ENCODE results near the gene RUFY1.
"Not testable (repeated sequence)": the region's sequence is repeated elsewhere in the genome, so short reads cannot be mapped to it uniquely, and the experiment has no call there.

DNA sequence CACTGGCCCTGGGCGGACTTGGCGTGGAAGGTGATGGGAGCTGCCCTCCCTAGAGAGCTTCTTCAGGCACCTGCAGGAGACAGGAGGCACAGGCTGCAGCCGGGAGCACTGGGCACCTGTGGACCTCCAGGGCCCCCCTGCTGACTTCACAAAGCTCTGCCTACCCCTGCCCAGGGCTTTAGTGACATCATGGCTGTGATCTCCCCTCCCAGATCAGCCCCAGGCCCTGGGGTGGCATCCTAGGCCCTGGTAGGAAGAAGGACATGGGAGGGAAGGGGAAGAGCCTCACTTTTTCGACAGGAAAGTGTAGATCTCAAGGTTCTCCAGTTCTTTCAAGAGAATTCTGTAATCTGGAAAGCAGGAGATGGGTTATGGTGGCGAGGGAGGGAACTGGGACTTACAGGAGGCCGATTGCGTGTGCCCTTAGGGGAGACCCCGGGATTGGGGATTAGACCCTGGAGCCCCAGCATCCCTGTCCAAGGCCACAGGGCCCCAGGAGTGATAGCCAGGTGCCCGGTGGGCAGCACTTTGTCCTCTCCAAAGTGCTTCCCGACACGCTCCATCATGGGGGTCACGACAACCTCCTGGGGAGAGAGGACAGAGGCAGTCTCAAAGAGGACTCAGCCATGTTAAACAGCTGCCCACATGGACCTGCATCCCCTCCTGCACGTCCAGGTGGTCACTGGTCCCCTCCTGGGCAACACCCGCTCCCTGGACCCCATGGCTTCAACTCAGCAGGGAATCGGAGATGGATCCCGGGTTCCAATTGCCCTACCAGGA, 93.0 kb downstream of the RUFY1 start:
- TF ChIP-seq, protein P1, sequence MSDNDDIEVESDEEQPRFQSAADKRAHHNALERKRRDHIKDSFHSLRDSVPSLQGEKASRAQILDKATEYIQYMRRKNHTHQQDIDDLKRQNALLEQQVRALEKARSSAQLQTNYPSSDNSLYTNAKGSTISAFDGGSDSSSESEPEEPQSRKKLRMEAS (CRISPR knock-in tag; IDR thresholded peaks at IDR 0.05) = not testable (repeated sequence)
- TF ChIP-seq, protein P2, sequence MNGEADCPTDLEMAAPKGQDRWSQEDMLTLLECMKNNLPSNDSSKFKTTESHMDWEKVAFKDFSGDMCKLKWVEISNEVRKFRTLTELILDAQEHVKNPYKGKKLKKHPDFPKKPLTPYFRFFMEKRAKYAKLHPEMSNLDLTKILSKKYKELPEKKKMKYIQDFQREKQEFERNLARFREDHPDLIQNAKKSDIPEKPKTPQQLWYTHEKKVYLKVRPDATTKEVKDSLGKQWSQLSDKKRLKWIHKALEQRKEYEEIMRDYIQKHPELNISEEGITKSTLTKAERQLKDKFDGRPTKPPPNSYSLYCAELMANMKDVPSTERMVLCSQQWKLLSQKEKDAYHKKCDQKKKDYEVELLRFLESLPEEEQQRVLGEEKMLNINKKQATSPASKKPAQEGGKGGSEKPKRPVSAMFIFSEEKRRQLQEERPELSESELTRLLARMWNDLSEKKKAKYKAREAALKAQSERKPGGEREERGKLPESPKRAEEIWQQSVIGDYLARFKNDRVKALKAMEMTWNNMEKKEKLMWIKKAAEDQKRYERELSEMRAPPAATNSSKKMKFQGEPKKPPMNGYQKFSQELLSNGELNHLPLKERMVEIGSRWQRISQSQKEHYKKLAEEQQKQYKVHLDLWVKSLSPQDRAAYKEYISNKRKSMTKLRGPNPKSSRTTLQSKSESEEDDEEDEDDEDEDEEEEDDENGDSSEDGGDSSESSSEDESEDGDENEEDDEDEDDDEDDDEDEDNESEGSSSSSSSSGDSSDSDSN (IDR thresholded peaks at IDR 0.05; ENCODE audit: borderline replicate concordance in 1 of 2, low read depth in 2 of 2, low read length in 2 of 2) = not testable (repeated sequence)
- TF ChIP-seq ZBED1 (IDR thresholded peaks at IDR 0.05); SP1 (CRISPR knock-in tag; IDR thresholded peaks at IDR 0.05); KLF16 (IDR thresholded peaks at IDR 0.05); NFYB (IDR thresholded peaks at IDR 0.05; ENCODE audit: extremely low read depth, insufficient read length); MAFK (IDR thresholded peaks at IDR 0.05; ENCODE audit: low read length); MEIS2 (IDR thresholded peaks at IDR 0.05; ENCODE audit: partially characterized antibody); ZNF444 (CRISPR knock-in tag; IDR thresholded peaks at IDR 0.05): not testable (repeated sequence)
- TF ChIP-seq, protein P3, sequence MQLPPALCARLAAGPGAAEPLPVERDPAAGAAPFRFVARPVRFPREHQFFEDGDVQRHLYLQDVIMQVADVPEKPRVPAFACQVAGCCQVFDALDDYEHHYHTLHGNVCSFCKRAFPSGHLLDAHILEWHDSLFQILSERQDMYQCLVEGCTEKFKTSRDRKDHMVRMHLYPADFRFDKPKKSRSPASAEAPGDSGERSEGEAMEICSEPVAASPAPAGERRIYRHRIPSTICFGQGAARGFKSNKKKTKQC (CRISPR knock-in tag; IDR thresholded peaks at IDR 0.05) = not testable (repeated sequence)
- TF ChIP-seq, protein P4, sequence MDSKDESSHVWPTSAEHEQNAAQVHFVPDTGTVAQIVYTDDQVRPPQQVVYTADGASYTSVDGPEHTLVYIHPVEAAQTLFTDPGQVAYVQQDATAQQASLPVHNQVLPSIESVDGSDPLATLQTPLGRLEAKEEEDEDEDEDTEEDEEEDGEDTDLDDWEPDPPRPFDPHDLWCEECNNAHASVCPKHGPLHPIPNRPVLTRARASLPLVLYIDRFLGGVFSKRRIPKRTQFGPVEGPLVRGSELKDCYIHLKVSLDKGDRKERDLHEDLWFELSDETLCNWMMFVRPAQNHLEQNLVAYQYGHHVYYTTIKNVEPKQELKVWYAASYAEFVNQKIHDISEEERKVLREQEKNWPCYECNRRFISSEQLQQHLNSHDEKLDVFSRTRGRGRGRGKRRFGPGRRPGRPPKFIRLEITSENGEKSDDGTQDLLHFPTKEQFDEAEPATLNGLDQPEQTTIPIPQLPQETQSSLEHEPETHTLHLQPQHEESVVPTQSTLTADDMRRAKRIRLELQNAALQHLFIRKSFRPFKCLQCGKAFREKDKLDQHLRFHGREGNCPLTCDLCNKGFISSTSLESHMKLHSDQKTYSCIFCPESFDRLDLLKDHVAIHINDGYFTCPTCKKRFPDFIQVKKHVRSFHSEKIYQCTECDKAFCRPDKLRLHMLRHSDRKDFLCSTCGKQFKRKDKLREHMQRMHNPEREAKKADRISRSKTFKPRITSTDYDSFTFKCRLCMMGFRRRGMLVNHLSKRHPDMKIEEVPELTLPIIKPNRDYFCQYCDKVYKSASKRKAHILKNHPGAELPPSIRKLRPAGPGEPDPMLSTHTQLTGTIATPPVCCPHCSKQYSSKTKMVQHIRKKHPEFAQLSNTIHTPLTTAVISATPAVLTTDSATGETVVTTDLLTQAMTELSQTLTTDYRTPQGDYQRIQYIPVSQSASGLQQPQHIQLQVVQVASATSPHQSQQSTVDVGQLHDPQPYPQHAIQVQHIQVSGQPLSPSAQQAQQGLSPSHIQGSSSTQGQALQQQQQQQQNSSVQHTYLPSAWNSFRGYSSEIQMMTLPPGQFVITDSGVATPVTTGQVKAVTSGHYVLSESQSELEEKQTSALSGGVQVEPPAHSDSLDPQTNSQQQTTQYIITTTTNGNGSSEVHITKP (IDR thresholded peaks at IDR 0.05; ENCODE audit: partially characterized antibody) = not testable (repeated sequence)
- TF ChIP-seq, protein P5, sequence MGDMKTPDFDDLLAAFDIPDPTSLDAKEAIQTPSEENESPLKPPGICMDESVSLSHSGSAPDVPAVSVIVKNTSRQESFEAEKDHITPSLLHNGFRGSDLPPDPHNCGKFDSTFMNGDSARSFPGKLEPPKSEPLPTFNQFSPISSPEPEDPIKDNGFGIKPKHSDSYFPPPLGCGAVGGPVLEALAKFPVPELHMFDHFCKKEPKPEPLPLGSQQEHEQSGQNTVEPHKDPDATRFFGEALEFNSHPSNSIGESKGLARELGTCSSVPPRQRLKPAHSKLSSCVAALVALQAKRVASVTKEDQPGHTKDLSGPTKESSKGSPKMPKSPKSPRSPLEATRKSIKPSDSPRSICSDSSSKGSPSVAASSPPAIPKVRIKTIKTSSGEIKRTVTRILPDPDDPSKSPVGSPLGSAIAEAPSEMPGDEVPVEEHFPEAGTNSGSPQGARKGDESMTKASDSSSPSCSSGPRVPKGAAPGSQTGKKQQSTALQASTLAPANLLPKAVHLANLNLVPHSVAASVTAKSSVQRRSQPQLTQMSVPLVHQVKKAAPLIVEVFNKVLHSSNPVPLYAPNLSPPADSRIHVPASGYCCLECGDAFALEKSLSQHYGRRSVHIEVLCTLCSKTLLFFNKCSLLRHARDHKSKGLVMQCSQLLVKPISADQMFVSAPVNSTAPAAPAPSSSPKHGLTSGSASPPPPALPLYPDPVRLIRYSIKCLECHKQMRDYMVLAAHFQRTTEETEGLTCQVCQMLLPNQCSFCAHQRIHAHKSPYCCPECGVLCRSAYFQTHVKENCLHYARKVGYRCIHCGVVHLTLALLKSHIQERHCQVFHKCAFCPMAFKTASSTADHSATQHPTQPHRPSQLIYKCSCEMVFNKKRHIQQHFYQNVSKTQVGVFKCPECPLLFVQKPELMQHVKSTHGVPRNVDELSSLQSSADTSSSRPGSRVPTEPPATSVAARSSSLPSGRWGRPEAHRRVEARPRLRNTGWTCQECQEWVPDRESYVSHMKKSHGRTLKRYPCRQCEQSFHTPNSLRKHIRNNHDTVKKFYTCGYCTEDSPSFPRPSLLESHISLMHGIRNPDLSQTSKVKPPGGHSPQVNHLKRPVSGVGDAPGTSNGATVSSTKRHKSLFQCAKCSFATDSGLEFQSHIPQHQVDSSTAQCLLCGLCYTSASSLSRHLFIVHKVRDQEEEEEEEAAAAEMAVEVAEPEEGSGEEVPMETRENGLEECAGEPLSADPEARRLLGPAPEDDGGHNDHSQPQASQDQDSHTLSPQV (IDR thresholded peaks at IDR 0.05) = not testable (repeated sequence)
